AG04449 (cell line): Measurements from ENCODE around the gene ZNF574.
"Not testable (repeated sequence)": the region's sequence is repeated elsewhere in the genome, so short reads cannot be mapped to it uniquely, and the experiment has no call there.

Experiments
- CTCF ChIA-PET: fragments of 350-600 bp; formaldehyde crosslinking; extraction: SDS; loops from one replicate; lab custom pipeline; 2021; ENCODE audit warnings: antibody characterized with exemption; lab: Yijun Ruan, JAX
- POLR2A ChIA-PET: fragments of 400-600, 350-600 bp; formaldehyde crosslinking; extraction: SDS; loops from one replicate; lab custom pipeline; 2020; ENCODE audit warnings: antibody characterized with exemption, inconsistent platforms; lab: Yijun Ruan, JAX
- DNase-seq: peaks from one replicate; pipeline ENCODE4 v3.0.0-alpha.2; 2010; ENCODE audit warnings: low read depth, low spot score
- H3K4me3 ChIP-seq: 2 replicates; pipeline ENCODE4 v1.5.1; 2011; ENCODE audit warnings: low read depth, mild to moderate bottlenecking, control low read depth, low read length
- CTCF ChIP-seq: IDR thresholded peaks from one replicate; pipeline ENCODE4 v1.5.1; 2011; ENCODE audit warnings: mild to moderate bottlenecking, moderate library complexity, low read length, control low read depth, inconsistent platforms; ENCODE audit not compliant: insufficient read depth; ENCODE audit errors: missing control alignments

Gene ZNF574

DNA sequence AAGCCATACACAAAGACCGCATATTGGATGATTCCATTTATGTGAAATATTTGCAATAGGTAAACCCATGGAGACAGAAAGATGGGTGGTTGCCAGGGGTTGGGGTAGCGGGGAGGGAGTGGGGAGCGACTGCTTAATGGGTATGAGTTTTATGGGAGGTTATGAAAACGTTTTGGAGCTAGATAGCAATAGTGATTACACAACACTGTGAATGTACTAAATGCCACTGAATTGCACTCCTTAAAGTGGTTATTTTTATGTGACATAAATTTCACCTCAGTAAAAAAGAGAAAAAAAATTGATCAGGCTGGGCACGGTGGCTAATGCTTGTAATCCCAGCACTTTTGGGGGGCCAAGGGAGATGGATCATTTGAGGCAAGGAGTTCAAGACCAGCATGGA, 42.6 kb upstream of the ZNF574 start:
- no peak overlapping the region for H3K4me3 ChIP-seq
- POLR2A ChIA-PET: no interaction called here
- DNase-seq: no peak
- TF ChIP-seq CTCF: no peak
- CTCF ChIA-PET: interaction anchor here (0.8 to 6.4 kb wide), 10 partner anchors 10 to 73 kb away, joined by 3 to 54 read pairs (median 11); no protein-coding TSS in a partner anchor

DNA sequence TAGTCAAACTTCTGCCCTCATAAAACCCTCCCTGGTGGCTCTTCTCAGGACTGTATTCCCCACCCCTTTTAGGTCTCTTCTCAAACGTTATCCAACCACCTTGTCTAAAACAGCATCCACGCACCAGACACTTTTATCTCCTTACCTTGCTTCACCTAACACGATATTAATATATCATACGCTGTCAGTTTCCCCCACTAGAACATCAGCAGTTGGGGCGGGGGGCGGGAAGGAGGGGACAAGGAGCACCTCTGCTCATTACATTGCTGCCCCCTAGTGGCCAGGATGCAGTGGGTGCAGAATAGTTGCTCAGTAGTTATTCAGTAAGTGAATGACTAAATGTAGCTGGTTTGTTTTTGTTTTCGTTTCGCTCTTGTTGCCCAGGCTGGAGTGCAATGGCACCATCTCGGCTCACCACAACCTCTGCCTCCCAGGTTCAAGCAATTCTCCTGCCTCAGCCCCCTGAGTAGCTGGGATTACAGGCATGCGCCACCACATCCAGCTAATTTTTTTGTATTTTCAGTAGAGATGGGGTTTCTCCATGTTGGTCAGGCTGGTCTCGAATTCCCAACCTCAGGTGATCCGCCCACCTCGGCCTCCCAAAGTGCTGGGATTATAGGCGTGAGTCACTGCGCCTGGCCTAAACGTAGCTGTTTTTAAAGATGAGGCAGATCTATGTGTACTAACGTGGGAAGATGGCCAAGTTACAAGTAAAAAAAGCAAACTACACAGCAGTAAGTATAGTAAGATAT, 41.1 kb upstream of the ZNF574 start:
- peak; percentile 85 for TF ChIP-seq CTCF
- CTCF ChIA-PET: interaction anchor here (0.6 to 6.4 kb wide), 38 partner anchors 8 to 293 kb away, joined by 3 to 54 read pairs (median 5); partner anchors contain the start of genes ERFL, RPS19 and ZNF574
- POLR2A ChIA-PET: interaction anchor here (1.3 kb wide), 1 partner anchor 76 kb away, joined by 4 read pairs; the partner anchor contains the start of gene RABAC1

DNA sequence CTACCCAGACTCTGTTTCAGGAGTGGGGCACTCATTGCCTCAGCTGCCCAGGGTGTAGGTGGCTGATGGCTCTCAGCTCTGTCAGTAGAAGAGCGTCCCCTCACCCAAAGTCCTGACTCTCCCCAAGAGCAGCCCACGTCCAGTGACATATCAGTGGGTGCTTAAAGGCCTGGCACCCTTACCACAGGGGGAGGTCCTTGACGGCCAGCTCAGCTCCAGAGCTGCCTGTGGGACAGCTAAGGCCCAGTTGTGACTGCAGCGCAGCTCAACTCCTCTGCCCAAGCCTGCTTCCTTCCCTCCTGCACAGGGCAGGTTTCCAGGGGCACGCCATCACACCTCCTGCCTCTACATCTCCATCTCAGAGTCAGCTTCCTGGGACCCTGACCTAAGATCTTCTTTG, 38.3 kb upstream of the ZNF574 start:
- TF ChIP-seq CTCF: no peak
- no peak overlapping the region for H3K4me3 ChIP-seq
- CTCF ChIA-PET: interaction anchor here (1.3 to 2.7 kb wide), 5 partner anchors 9 to 139 kb away, joined by 3 to 12 read pairs (median 5); no protein-coding TSS in a partner anchor
- POLR2A ChIA-PET: interaction anchor here (0.8 kb wide), 1 partner anchor 78 kb away, joined by 3 read pairs; the partner anchor contains the start of gene RABAC1
- no peak for DNase-seq

More for the DNA sequence above, 41.1 kb upstream of the ZNF574 start:
- not testable (repeated sequence) for DNase-seq, H3K4me3 ChIP-seq

DNA sequence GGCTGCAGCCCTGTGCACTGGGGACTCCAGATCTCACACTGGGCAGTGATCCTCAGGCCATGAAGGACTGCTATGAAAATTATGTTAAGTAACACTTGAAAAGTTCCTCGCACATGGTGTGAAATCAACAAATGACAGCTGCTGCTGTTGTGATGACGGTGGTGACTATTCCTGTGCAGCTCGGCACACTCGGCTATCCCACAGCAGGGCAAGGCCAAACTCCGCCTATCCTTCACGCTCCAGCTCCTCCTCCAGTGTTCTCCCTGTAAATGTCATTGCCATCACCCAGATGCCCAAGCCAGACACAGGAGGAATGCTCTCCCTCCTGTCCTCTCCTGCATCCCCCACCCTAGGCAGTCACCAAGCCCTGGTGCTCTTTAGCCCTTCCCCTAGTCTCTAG, 37.3 kb upstream of the ZNF574 start:
- CTCF ChIA-PET: interaction anchor here (0.8 to 2.7 kb wide), 5 partner anchors 10 to 138 kb away, joined by 3 to 12 read pairs (median 4); no protein-coding TSS in a partner anchor
- POLR2A ChIA-PET: no interaction called here
- no peak for TF ChIP-seq CTCF
- no peak overlapping the region for H3K4me3 ChIP-seq
- no peak for DNase-seq

GRCh38 chr19:42040031-42040430, 35.9 kb upstream of the ZNF574 start:
- DNase-seq: no peak
- ChIA-PET POLR2A (no interaction called here), CTCF (interaction anchor here (1.5 to 2.0 kb wide), 2 partner anchors 9 to 11 kb away, joined by 3 to 7 read pairs; no protein-coding TSS in a partner anchor)
- no peak for TF ChIP-seq CTCF
- H3K4me3 ChIP-seq: no peak overlapping the region

DNA sequence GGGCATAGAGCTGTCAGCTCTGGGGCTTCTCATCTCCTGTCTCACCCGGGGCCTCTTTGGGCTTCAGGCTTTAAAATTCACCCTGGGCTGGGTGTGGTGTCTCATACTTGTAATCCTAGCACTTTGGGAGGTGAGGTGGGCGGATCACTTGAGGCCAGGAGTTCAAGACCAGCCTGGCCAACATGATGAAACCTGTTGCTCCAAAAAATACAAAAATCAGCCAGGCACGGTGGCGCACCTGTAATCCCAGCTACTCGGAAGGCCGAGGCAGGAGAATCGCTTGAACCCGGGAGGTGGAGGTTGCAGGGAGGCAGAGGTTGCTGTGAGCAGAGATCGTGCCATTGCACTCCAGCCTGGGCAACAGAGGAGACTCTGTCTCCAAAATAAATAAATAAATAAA, 35.5 kb upstream of the ZNF574 start:
- CTCF ChIA-PET: interaction anchor here (1.5 to 2.0 kb wide), 2 partner anchors 10 to 11 kb away, joined by 3 to 7 read pairs; no protein-coding TSS in a partner anchor
- POLR2A ChIA-PET: not testable (repeated sequence)

More for the DNA sequence above, 35.5 kb upstream of the ZNF574 start:
- H3K4me3 ChIP-seq, DNase-seq: not testable (repeated sequence)
